Heart left ventricle (tissue), 16 donors: ENCODE measurements around the gene BICC1. TPM values are rescaled to one million over a fixed set of nuclear protein-coding genes. Genes with fewer than 3 reads are reported as not detected.

Source experiments
- ATAC-seq, 4 donors: fragments of 200-7000 bp; cut with Tn5 transposase; one replicate each; pipeline ENCODE4 v1.9.1; 2020 to 2022; ENCODE audit warnings: moderate library complexity in 4 of 4, mild to moderate bottlenecking in 3 of 4, moderate number of reproducible peaks in 1 of 4
- DNase-seq, 5 donors: peaks; one replicate each; pipeline ENCODE4 v3.0.0-alpha.2; 2020
- H3K27ac ChIP-seq, 12 donors: fragments of 200-600 bp; sonication (generic) in 4 of 12; one replicate each; pipeline versions ENCODE4 v1.5.0 to v1.8.0; 2016 to 2022; ENCODE audit warnings: mild to moderate bottlenecking in 2 of 12
- H3K27me3 ChIP-seq, 9 donors: fragments of 200-600 bp; sonication (generic) in 2 of 9; one replicate each; pipeline versions ENCODE4 v1.5.1 to v1.8.0; 2016 to 2022; ENCODE audit warnings: mild to moderate bottlenecking in 3 of 9
- H3K36me3 ChIP-seq, 9 donors: fragments of 200-600 bp; sonication (generic) in 2 of 9; one replicate each; pipeline versions ENCODE4 v1.5.0 to v1.8.0; 2018 to 2022; ENCODE audit warnings: mild to moderate bottlenecking in 2 of 9
- H3K4me1 ChIP-seq, 12 donors: fragments of 200-600 bp; sonication (generic) in 4 of 12; one replicate each; pipeline versions ENCODE4 v1.5.0 to v1.8.0; 2016 to 2022; ENCODE audit warnings: mild to moderate bottlenecking in 3 of 12
- H3K4me3 ChIP-seq, 12 donors: fragments of 200-600 bp; sonication (generic) in 4 of 12; one replicate each; pipeline versions ENCODE4 v1.5.0 to v1.8.0; 2017 to 2022; ENCODE audit warnings: mild to moderate bottlenecking in 9 of 12, moderate library complexity in 4 of 12
- H3K9me3 ChIP-seq, 12 donors: fragments of 200-600 bp; sonication (generic) in 4 of 12; one replicate each; pipeline versions ENCODE4 v1.5.0 to v1.8.0; 2016 to 2022; ENCODE audit warnings: mild to moderate bottlenecking in 1 of 12
- POLR2A ChIP-seq, 2 donors: fragments of 450-650 bp; IDR thresholded peaks; one replicate each; pipeline ENCODE4 v1.6.1; 2017; ENCODE audit warnings: antibody characterized with exemption in 2 of 2, mild to moderate bottlenecking in 2 of 2, moderate library complexity in 2 of 2
- WGBS, 4 donors: extraction: QIAGEN DNeasy Blood & Tissue Kit in 2 of 4; methylation state at CpG; one replicate each; pipeline versions ENCODE4 v1.1.5 to v1.1.7; 2013 to 2018; 5-methylcytosine and 5-hydroxymethylcytosine counted together
- intact Hi-C, 10 donors: fragments of 100-400 bp; cut with DNase I; formaldehyde crosslinking; loops; one replicate each; pipeline versions ENCODE4 v1.11.1 to v1.14.2; 2022
- polyA plus RNA-seq, 2 donors: library from polyadenylated mRNA; stranded (reverse); fragments of 200-250 nt; gene quantifications; one replicate each; pipeline ENCODE4 v1.2.3, GENCODE V29; 2013
- total RNA-seq, 9 donors: library from RNA; depleted of rRNA in 2 of 9; stranded (reverse); fragments of >200 nt in 2 of 9; fragmentation: NEBNext Ultra II Directional in 3 of 9; extraction: Animal tissue kit (Norgen Biotek cat#: 25700) in 3 of 9; gene quantifications; one replicate each; pipeline versions ENCODE4 v1.1.0 to v1.2.4, GENCODE V29; 2016 to 2023
- TF ChIP-seq, protein P1 (sequence below), 12 donors: fragments of 200-600 bp; sonication (generic) in 4 of 12; IDR thresholded peaks; one replicate each; pipeline versions ENCODE4 v1.5.0 to v1.8.0; 2018 to 2022; ENCODE audit warnings: antibody characterized with exemption in 12 of 12, mild to moderate bottlenecking in 5 of 12
- donor health status: ischemic (EF 13 %, LVEDD 7.1; RV severe dilation, severe dysfunction).
- donor health status: healthy with polysubstance abuse.
- donor health status: DM: no; HTN: yes; CAD: no.
- donor health status: DM: no; HTN: no; CAD: no.
- donor health status: ischemic (EF 25% LVEDD 6.9; RV normal size, moderate dysfunction).
- donor health status: ischemic (EF 25% LVEDD 5.7; RV mildly dilated, moderate dysfunction).
- donor health status: healthy.
- donor health status: DM: yes; HTN: yes; CAD: no.
- donor health status: ischemic (EF 35%, LVEDD 5.7; RV mildly dilated, moderate dysfunction).
- donor health status: nonischemic (EF 11% LVEDD 7.7; RV severe dilation, severe dysfunction).
- donor health status: DM: yes; HTN: yes; CAD: no.
- donor health status: PGD.
- donor health status: ischemic (EF 29% LVEDD 5.4; RV normal size, mild dysfunction).
- donor health status: nonischemic (EF 23%, LVEDD 6.1; RV moderate dilation, normal function).

The BICC1 gene
- total and polyA plus RNA-seq, 11 donors, result 1.6 to 18.7 (median 4.8) TPM

DNA sequence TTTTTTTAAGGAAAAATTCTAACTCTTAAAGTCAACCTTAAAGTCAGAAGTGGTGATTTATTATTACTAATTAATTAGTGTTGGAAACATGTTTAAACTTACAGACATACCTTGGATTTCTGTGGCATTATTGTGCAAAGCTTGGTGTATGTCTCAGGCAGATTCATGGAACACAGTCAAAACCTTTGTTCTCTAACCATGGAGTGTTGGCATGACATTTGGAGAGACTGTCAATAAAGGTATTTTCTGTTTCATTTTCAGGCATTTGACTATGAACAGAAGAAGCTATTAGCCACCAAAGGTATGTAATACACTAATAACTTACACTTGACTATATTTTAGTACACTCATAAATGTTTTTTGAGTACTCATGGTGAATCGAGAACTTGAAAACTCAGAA is 293.7 kb downstream of the BICC1 start:
- DNase-seq (no peak), ATAC-seq (no peak)
- TF ChIP-seq POLR2A (IDR thresholded peaks at IDR 0.05), result no peak
- TF ChIP-seq, protein P1, sequence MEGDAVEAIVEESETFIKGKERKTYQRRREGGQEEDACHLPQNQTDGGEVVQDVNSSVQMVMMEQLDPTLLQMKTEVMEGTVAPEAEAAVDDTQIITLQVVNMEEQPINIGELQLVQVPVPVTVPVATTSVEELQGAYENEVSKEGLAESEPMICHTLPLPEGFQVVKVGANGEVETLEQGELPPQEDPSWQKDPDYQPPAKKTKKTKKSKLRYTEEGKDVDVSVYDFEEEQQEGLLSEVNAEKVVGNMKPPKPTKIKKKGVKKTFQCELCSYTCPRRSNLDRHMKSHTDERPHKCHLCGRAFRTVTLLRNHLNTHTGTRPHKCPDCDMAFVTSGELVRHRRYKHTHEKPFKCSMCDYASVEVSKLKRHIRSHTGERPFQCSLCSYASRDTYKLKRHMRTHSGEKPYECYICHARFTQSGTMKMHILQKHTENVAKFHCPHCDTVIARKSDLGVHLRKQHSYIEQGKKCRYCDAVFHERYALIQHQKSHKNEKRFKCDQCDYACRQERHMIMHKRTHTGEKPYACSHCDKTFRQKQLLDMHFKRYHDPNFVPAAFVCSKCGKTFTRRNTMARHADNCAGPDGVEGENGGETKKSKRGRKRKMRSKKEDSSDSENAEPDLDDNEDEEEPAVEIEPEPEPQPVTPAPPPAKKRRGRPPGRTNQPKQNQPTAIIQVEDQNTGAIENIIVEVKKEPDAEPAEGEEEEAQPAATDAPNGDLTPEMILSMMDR (IDR thresholded peaks at IDR 0.05), result no peak
- peaks cover 0 to 31% (median 0%) of the 10 kb centered on the region in 9 donors for H3K36me3 ChIP-seq
- H3K4me3 ChIP-seq, result no peak overlapping the region
- peaks cover 0 to 6% (median 0%) of the 10 kb centered on the region in 12 donors for H3K4me1 ChIP-seq
- 91 to 98% (median 97%) methylated on average over 1 of the region's 1 CpG for WGBS, 4 donors
- intact Hi-C loops, result no loop called here
- no peaks in the 10 kb centered on the region for H3K9me3 ChIP-seq
- no peaks in the 10 kb centered on the region for H3K27me3 ChIP-seq
- H3K27ac ChIP-seq, result no peak overlapping the region

DNA sequence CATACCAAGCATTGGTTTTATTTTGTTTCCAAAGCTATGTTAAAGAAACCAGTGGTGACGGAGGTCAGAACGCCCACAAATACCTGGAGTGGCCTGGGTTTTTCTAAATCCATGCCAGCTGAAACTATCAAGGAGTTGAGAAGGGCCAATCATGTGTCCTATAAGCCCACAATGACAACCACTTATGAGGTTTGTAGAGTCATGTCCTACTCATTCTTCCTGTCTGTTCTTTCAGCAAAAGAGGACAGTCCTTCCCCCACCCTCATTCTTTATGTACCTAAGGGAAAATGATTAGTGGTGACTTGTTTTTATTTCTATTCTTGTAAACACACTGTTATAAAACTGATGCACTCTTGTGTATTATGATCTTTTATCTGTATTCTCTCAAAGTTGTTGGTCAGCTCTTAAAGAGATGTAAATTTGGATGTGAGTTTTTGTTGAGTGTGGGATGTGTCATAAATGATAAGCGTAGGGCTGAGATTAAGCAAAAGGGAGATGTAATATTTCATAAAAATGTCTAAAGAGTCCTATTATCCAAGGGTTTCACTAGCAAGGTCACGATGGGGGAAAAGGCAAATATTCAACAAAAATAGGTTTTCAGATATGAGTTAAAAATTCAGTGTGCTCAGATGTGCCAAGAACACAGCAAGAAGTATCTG is 294.4 kb downstream of the BICC1 start:
- peak in 1 of 4 donors; percentile 26 for ATAC-seq

DNA sequence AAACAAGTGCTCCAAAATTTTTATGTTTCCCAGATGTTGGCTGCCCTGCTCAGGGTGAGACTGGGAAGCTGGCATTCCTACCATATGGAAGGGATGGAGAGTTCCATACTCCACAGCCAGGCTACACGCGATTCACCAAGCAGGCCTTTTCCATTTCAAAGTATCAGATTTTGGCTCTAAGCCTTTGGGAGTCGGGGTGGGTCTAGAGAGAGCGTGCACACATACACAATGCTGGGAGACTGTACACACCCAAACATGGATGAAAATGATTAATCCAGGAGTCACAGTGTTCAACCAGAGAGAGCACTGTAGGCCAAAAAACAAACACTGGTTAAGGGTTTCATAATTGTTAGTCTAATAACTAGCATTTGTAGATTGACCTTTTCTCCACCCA is 295.0 kb downstream of the BICC1 start:
- peaks cover 0 to 18% (median 0%) of the 10 kb centered on the region in 9 donors for H3K36me3 ChIP-seq
- 26 to 60% (median 41%) methylated on average over 4 of the region's 4 CpGs for WGBS, 4 donors
- H3K4me3 ChIP-seq, result no peak overlapping the region
- ATAC-seq (peak in 3 of 4 donors; percentile 58 to 82 (median 73)), DNase-seq (no peak)
- no peaks in the 10 kb centered on the region for H3K9me3 ChIP-seq
- intact Hi-C loops, result no loop called here
- no peak for TF ChIP-seq POLR2A (IDR thresholded peaks at IDR 0.05)
- TF ChIP-seq, protein P1 (IDR thresholded peaks at IDR 0.05), result peak in 1 of 12 donors; percentile 5
- peaks cover 0 to 6% (median 0%) of the 10 kb centered on the region in 12 donors for H3K4me1 ChIP-seq
- no peaks in the 10 kb centered on the region for H3K27me3 ChIP-seq
- peak overlapping the region in 2 of 12 donors; percentile 23 to 26 for H3K27ac ChIP-seq

More for the DNA sequence above, 294.4 kb downstream of the BICC1 start:
- Histone ChIP-seq H3K4me3 (no peak overlapping the region), H3K36me3 (peaks cover 0 to 23% (median 0%) of the 10 kb centered on the region in 9 donors), H3K4me1 (peaks cover 0 to 6% (median 0%) of the 10 kb centered on the region in 12 donors), H3K27me3 (no peaks in the 10 kb centered on the region), H3K9me3 (no peaks in the 10 kb centered on the region), H3K27ac (peak overlapping the region in 3 of 12 donors; percentile 23 to 35 (median 26))
- TF ChIP-seq, protein P1 (IDR thresholded peaks at IDR 0.05), result no peak
- TF ChIP-seq POLR2A (IDR thresholded peaks at IDR 0.05), result no peak
- 87 to 90% (median 88%) methylated on average over 4 of the region's 4 CpGs for WGBS, 4 donors
- DNase-seq, result no peak
- intact Hi-C loops, result no loop called here

DNA sequence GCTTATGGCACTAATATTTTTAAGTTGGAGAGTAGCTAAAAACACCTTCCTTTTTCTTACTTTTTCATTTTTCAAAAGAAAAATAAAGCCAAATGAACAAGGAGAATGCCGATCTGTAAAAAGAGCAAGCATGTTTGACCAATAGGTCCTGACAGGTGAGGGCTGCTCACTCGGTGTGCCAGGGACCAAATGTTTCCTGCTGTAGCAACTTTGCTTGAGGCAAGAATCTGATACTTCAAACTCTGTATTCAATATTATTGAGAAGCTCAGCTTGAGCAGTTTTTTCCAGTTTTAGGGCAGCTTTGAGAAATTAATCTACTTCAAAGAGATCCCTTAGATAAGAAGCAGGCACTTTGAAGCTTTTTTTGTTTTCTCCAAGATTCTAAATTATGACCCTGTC is 298.1 kb downstream of the BICC1 start:
- H3K27ac ChIP-seq, result no peak overlapping the region
- H3K4me3 ChIP-seq, result no peak overlapping the region
- H3K4me1 ChIP-seq, result peaks cover 0 to 6% (median 0%) of the 10 kb centered on the region in 12 donors
- ATAC-seq (no peak), DNase-seq (no peak)
- WGBS, 4 donors, result 93 to 94% (median 93%) methylated on average over 2 of the region's 2 CpGs
- TF ChIP-seq, protein P1 (IDR thresholded peaks at IDR 0.05), result no peak
- TF ChIP-seq POLR2A (IDR thresholded peaks at IDR 0.05), result no peak
- intact Hi-C loops, result loop anchor here in 1 of 10 donors (10.0 kb wide), 1 partner anchor 264 kb away; no protein-coding TSS in a partner anchor
- no peaks in the 10 kb centered on the region for H3K27me3 ChIP-seq
- no peaks in the 10 kb centered on the region for H3K9me3 ChIP-seq
- peaks cover 0 to 14% (median 0%) of the 10 kb centered on the region in 9 donors for H3K36me3 ChIP-seq
